Testis (tissue), 3 donors: ENCODE data around the gene ERCC1. TPM values are rescaled to one million over a fixed set of nuclear protein-coding genes. Genes with fewer than 3 reads are reported as not detected.

Experiments
- DNase-seq: peaks from one replicate; pipeline ENCODE4 v3.0.0-alpha.2; 2019
- H3K27ac ChIP-seq, 2 donors: fragments of 200-600 bp; sonication (generic); one replicate each; pipeline ENCODE4 v1.5.1; 2019
- H3K27me3 ChIP-seq: fragments of 200-600 bp; sonication (generic); one replicate; pipeline ENCODE4 v1.5.1; 2019
- H3K36me3 ChIP-seq: fragments of 200-600 bp; sonication (generic); one replicate; pipeline ENCODE4 v1.5.1; 2017; ENCODE audit warnings: low read depth; ENCODE audit errors: missing control alignments
- H3K4me1 ChIP-seq: fragments of 200-600 bp; sonication (generic); one replicate; pipeline ENCODE4 v1.5.1; 2019
- H3K4me3 ChIP-seq, 2 donors: fragments of 200-600 bp; sonication (generic); one replicate each; pipeline ENCODE4 v1.5.1; 2017 to 2019
- H3K9me3 ChIP-seq: fragments of 200-600 bp; sonication (generic); one replicate; pipeline ENCODE4 v1.5.1; 2017
- POLR2A ChIP-seq: fragments of 450-650 bp; IDR thresholded peaks from one replicate; pipeline ENCODE4 v1.6.1; 2017; ENCODE audit warnings: antibody characterized with exemption, mild to moderate bottlenecking, moderate library complexity
- WGBS, 2 donors: methylation state at CpG; one replicate each; pipeline ENCODE4 v1.1.5; 2018; 5-methylcytosine and 5-hydroxymethylcytosine counted together
- intact Hi-C: fragments of 100-400 bp; cut with DNase I; formaldehyde crosslinking; loops from one replicate; pipeline ENCODE4 v1.15.1; 2023; ENCODE audit warnings: low total_unique reads
- polyA plus RNA-seq: library from polyadenylated mRNA; stranded (reverse); fragments of 350-450 nt; fragmentation: Illumina TruSeq; extraction: RNeasy Lipid Tissue Mini Kit (QIAGEN cat#74804); gene quantifications from one replicate; pipeline ENCODE4 v1.2.3, GENCODE V29; 2014; ENCODE audit warnings: low read depth, low replicate concordance; ENCODE audit not compliant: insufficient read depth
- total RNA-seq, 2 donors: library from RNA; depleted of rRNA; stranded (reverse); fragments of >200 nt; gene quantifications; one replicate each; pipeline ENCODE4 v1.2.3, GENCODE V29; 2016
- TF ChIP-seq, protein P1 (sequence below), 3 experiments: fragments of 450-650 bp in 2 of 3; fragments of 200-600 bp in 1 of 3; sonication (generic) in 1 of 3; IDR thresholded peaks; one replicate each; pipeline ENCODE4 v1.5.1; 2016 to 2019; ENCODE audit warnings: antibody characterized with exemption in 3 of 3, mild to moderate bottlenecking in 2 of 3, moderate library complexity in 1 of 3

The ERCC1 gene
- total and polyA plus RNA-seq, 3 donors from 2014 or later: 71.8 to 112 (median 95.7) TPM

DNA sequence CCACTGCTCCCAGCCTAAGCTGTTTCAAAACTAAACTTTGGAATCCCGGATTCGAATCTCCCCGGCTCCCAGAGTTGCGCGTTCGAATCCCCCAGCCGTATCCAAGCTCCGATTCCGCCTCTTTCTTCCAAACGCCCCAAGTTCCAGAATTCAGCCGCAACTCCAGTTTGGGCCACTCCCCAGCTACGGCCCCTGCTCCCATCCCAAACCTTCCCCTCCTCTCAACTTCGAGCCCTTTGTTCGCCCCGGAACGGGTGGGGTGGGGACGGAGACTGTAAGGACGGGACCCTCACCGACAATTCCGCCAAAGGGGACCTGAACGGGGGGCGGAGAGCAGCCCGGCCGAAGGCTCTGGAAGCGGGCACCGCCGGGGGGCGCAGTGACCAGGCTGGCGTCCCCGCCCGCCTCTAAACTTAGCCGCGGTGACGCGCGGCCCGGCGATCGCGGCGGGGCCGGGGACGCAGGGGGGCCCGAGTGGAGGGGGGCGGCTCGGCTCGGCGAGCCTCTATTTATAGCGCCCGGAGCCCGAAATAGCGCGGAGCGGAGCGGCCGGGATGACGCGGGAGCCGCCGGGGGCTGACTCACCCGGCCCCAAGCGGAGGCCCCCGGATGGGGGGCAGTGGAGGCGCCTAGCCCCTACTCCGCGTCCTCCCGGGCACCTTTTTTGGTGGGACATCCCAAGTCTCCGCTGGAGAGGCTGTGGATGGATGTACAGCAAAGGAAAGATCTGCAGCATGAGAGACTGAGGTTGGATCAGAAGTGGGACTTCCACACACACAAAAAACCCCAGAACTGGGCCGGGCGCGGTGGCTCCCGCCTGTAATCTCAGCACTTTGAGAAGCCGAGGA lies 4.9 kb upstream of the ERCC1 start:
- intact Hi-C loops: no loop called here
- peak; percentile 46 for DNase-seq
- Histone ChIP-seq H3K9me3 (no peaks in the 10 kb centered on the region), H3K4me3 (peak overlapping the region; percentile 57 to 60), H3K27ac (peak overlapping the region; percentile 76 to 89), H3K36me3 (no peaks in the 10 kb centered on the region), H3K4me1 (peaks cover 10% of the 10 kb centered on the region), H3K27me3 (no peaks in the 10 kb centered on the region)
- no peak for TF ChIP-seq POLR2A
- TF ChIP-seq, protein P1, sequence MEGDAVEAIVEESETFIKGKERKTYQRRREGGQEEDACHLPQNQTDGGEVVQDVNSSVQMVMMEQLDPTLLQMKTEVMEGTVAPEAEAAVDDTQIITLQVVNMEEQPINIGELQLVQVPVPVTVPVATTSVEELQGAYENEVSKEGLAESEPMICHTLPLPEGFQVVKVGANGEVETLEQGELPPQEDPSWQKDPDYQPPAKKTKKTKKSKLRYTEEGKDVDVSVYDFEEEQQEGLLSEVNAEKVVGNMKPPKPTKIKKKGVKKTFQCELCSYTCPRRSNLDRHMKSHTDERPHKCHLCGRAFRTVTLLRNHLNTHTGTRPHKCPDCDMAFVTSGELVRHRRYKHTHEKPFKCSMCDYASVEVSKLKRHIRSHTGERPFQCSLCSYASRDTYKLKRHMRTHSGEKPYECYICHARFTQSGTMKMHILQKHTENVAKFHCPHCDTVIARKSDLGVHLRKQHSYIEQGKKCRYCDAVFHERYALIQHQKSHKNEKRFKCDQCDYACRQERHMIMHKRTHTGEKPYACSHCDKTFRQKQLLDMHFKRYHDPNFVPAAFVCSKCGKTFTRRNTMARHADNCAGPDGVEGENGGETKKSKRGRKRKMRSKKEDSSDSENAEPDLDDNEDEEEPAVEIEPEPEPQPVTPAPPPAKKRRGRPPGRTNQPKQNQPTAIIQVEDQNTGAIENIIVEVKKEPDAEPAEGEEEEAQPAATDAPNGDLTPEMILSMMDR (IDR thresholded peaks at IDR 0.05): peak in 2 of 3 experiments; percentile 18 to 39
- 3 to 7% methylated on average over 23 to 67 of the region's 73 CpGs for WGBS, 2 donors

DNA sequence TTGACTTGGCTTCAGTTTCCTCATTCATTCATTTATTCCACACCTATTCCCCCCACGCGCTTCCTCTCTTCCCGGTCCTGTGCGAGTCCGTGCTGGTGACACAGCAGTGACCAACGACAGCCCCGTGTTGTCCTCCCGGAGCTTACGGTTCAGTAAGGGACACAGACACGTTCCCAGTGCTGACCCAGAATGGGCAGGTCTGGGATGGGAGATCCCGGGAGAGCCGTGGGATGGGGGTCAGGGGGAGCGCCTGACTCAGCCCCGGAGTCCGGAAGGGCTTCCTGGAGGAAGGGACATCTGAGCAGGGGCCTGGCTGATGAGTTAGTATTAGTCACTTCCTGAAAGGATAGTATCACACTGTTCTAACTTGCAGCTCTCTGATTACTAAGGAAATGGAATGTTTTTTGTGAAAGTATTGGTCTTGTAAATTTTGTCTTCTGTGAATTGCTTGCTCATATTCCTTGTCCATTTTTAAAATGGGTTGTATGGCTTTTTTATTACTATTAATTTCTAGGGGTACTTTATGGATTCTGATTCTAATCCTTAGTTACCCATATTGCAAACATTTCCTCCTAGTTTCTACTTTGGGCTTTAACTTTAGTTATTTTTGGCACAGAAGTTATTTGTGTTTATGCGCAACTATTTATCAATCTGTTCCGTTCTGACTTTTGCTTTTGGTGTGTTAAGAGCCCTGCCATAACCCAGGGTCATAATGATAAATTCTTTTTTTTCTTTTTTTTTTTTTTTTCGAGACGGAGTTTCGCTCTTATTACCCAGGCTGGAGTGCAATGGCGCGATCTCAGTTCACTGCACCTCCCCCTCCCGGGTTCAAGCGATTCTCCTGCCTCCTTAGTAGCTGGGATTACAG lies 708 bp upstream of the ERCC1 start:
- H3K27ac ChIP-seq: peak overlapping the region; percentile 91 to 92
- no peaks in the 10 kb centered on the region for H3K27me3 ChIP-seq
- intact Hi-C loops: no loop called here
- H3K36me3 ChIP-seq: no peaks in the 10 kb centered on the region
- H3K4me1 ChIP-seq: peaks cover 15% of the 10 kb centered on the region
- DNase-seq: peak; percentile 53
- WGBS, 2 donors: 1 to 8% methylated on average over 24 of the region's 24 CpGs
- H3K9me3 ChIP-seq: no peaks in the 10 kb centered on the region
- H3K4me3 ChIP-seq: peak overlapping the region; percentile 65 to 81
- TF ChIP-seq, protein P1 (IDR thresholded peaks at IDR 0.05): no peak
- no peak for TF ChIP-seq POLR2A

DNA sequence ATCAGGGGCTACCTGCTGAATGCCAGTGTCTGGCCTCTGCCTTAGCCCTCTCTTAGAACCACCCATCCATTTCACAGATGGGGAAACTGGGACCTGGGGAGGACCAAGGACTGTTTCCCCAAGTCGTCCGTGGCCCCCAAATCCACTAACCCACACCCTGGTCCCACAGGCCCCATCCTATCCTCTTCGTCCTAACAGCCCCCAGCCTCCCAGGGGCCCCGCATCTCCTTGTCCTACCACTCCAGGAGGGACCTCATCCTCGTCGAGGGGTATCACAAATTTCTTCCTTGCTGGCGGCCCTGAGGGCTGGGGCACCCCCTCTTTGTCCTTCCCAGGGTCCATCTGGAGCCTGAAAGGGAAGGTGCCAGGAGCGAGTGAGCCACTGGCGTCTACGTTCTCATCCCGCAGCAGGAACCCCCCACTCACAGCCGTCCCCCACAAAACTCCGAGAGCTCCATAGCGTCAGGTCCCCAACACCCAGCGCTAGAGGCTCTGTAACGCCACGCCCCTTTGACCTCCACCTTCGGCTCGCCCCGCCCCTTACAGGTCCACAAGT lies 606 bp downstream of the ERCC1 start:
- WGBS, 2 donors: 7% methylated on average over 20 of the region's 20 CpGs
- intact Hi-C loops: no loop called here
- H3K4me1 ChIP-seq: peaks cover 16% of the 10 kb centered on the region
- no peak for DNase-seq
- peak overlapping the region; percentile 91 to 92 for H3K27ac ChIP-seq
- TF ChIP-seq, protein P1 (IDR thresholded peaks at IDR 0.05): no peak
- no peak for TF ChIP-seq POLR2A
- H3K36me3 ChIP-seq: no peaks in the 10 kb centered on the region
- H3K27me3 ChIP-seq: no peaks in the 10 kb centered on the region
- H3K4me3 ChIP-seq: peak overlapping the region; percentile 65 to 81
- no peaks in the 10 kb centered on the region for H3K9me3 ChIP-seq

DNA sequence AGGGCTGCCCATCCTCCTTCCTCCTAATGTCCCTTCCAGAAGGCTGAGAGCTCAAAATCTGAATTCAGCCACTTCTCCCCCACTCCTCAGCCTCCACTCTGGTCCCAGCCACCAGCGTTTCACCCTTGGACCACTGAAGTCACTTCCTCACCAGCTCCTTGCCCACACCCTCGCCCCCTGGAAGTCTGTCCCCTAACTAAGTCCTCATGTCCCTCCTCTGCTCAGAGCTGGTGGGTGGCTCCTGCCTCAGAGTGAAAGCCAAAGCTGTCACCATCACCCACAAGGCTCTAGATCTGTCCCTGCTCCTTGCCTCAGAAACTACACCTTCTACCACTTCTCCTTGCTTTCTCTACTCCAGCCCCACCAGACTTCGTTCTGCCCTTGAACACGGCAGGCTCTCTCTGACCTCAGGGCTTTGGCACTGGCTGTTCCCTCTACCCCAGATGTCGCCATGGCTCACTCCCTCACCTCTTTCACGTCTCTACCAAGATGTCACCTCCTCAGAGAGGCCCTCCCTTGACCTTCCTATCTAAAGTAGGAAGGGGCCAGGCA lies 1.7 kb downstream of the ERCC1 start:
- TF ChIP-seq POLR2A: no peak
- TF ChIP-seq, protein P1 (IDR thresholded peaks at IDR 0.05): no peak
- no peaks in the 10 kb centered on the region for H3K36me3 ChIP-seq
- intact Hi-C loops: no loop called here
- 60 to 75% methylated on average over 6 of the region's 6 CpGs for WGBS, 2 donors
- no peak overlapping the region for H3K27ac ChIP-seq
- H3K4me3 ChIP-seq: no peak overlapping the region
- H3K27me3 ChIP-seq: no peaks in the 10 kb centered on the region
- H3K4me1 ChIP-seq: peaks cover 16% of the 10 kb centered on the region
- no peaks in the 10 kb centered on the region for H3K9me3 ChIP-seq
- no peak for DNase-seq
